Neural cell (in vitro differentiated cells): ENCODE measurements around the gene SPG11. TPM values are rescaled to one million over a fixed set of nuclear protein-coding genes. Genes with fewer than 3 reads are reported as not detected.

Experiments used
- H2AFZ ChIP-seq: fragments of 200-600, 300-800 bp; sonication (generic), shearing (Covaris generic); 2 replicates; pipeline ENCODE4 v1.6.0; 2014; ENCODE audit warnings: low read depth, mild to moderate bottlenecking, antibody characterized with exemption, low read length, moderate library complexity
- H3F3A ChIP-seq: fragments of 200-600 bp; shearing (Covaris generic); 2 replicates; pipeline ENCODE4 v1.6.1; 2016; ENCODE audit warnings: mild to moderate bottlenecking, moderate library complexity, mixed read lengths, antibody characterized with exemption, low read length; ENCODE audit not compliant: insufficient read depth, poor library complexity, severe bottlenecking
- H3K27ac ChIP-seq: fragments of 200-600, 300-800 bp; sonication (generic), shearing (Covaris generic); 2 replicates; pipeline ENCODE4 v1.5.1; 2014; ENCODE audit warnings: mild to moderate bottlenecking, low read length, moderate library complexity
- H3K27me3 ChIP-seq: fragments of 300-800, 200-600 bp; sonication (generic), shearing (Covaris generic); 2 replicates; pipeline ENCODE4 v1.6.0; 2014; ENCODE audit warnings: mild to moderate bottlenecking, low read depth, low read length, moderate library complexity; ENCODE audit not compliant: insufficient read depth
- H3K36me3 ChIP-seq: fragments of 300-800, 200-600 bp; sonication (generic), shearing (Covaris generic); 2 replicates; pipeline ENCODE4 v1.5.1; 2014; ENCODE audit warnings: mild to moderate bottlenecking, antibody characterized with exemption, low read length, moderate library complexity; ENCODE audit not compliant: insufficient read depth
- H3K4me2 ChIP-seq: fragments of 300-800, 200-600 bp; sonication (generic), shearing (Covaris generic); 2 replicates; pipeline ENCODE4 v1.6.0; 2014; ENCODE audit warnings: mild to moderate bottlenecking, low read length
- H3K4me3 ChIP-seq: fragments of 300-800, 200-600 bp; sonication (generic), shearing (Covaris generic); 2 replicates; pipeline ENCODE4 v1.5.1; 2014; ENCODE audit warnings: mild to moderate bottlenecking, low read length, moderate library complexity
- H3K79me2 ChIP-seq: fragments of 200-600 bp; shearing (Covaris generic); replicated peaks from 2 replicates; pipeline ENCODE4 v1.6.0; 2014; ENCODE audit warnings: mild to moderate bottlenecking, low read length, moderate library complexity; ENCODE audit not compliant: insufficient read depth
- H3K9ac ChIP-seq: fragments of 300-800, 200-600 bp; sonication (generic), shearing (Covaris generic); 2 replicates; pipeline ENCODE4 v1.6.1; 2016; ENCODE audit warnings: mild to moderate bottlenecking, low read length, mixed read lengths
- H3K9me2 ChIP-seq: fragments of 200-600 bp; shearing (Covaris generic); 2 replicates; pipeline ENCODE4 v1.6.1; 2016; ENCODE audit warnings: mild to moderate bottlenecking, low read length, mixed read lengths; ENCODE audit not compliant: insufficient read depth
- H3K9me3 ChIP-seq: fragments of 200-600, 300-800 bp; sonication (generic), shearing (Covaris generic); 2 replicates; pipeline ENCODE4 v1.6.1; 2016; ENCODE audit warnings: mild to moderate bottlenecking, mixed run types, low read length, moderate library complexity, mixed read lengths
- H4K20me1 ChIP-seq: fragments of 200-600 bp; shearing (Covaris generic); 2 replicates; pipeline ENCODE4 v1.6.1; 2016; ENCODE audit warnings: mild to moderate bottlenecking, mixed run types; ENCODE audit not compliant: insufficient read depth
- CTCF ChIP-seq: fragments of 450-650 bp; IDR thresholded peaks from 2 replicates; pipeline ENCODE4 v1.5.1; 2014; ENCODE audit warnings: antibody characterized with exemption, mild to moderate bottlenecking, moderate library complexity; ENCODE audit not compliant: poor library complexity, severe bottlenecking
- EP300 ChIP-seq: fragments of 450-650 bp; conservative IDR thresholded peaks from 2 replicates; pipeline ENCODE4 v1.6.1; 2014; ENCODE audit warnings: antibody characterized with exemption, mild to moderate bottlenecking, moderate library complexity; ENCODE audit not compliant: poor library complexity, severe bottlenecking
- EZH2 ChIP-seq: fragments of 200-600, 300-800 bp; shearing (Covaris generic), sonication (generic); IDR thresholded peaks from 2 replicates; pipeline ENCODE4 v1.6.1; 2014; ENCODE audit warnings: antibody characterized with exemption, low read length, borderline replicate concordance, mild to moderate bottlenecking; ENCODE audit not compliant: insufficient read depth, poor library complexity, severe bottlenecking
- MXI1 ChIP-seq: fragments of 450-650 bp; conservative IDR thresholded peaks from 2 replicates; pipeline ENCODE4 v1.6.1; 2014; ENCODE audit warnings: antibody characterized with exemption, mild to moderate bottlenecking; ENCODE audit not compliant: poor library complexity, severe bottlenecking
- POLR2AphosphoS5 ChIP-seq: IDR thresholded peaks from 2 replicates; pipeline ENCODE4 v1.6.1; 2012
- RAD21 ChIP-seq: fragments of 450-650 bp; conservative IDR thresholded peaks from 2 replicates; pipeline ENCODE4 v1.6.1; 2014; ENCODE audit warnings: antibody characterized with exemption, mild to moderate bottlenecking, moderate library complexity
- REST ChIP-seq: IDR thresholded peaks from 2 replicates; pipeline ENCODE4 v1.6.1; 2012; ENCODE audit warnings: borderline replicate concordance
- SMC3 ChIP-seq: fragments of 450-650 bp; conservative IDR thresholded peaks from 2 replicates; pipeline ENCODE4 v1.6.1; 2014; ENCODE audit warnings: antibody characterized with exemption, mild to moderate bottlenecking, moderate library complexity; ENCODE audit not compliant: poor library complexity
- TAF1 ChIP-seq: IDR thresholded peaks from 2 replicates; pipeline ENCODE4 v1.6.1; 2012; ENCODE audit warnings: low read depth
- polyA minus RNA-seq: library from RNA; depleted of rRNA, polyadenylated mRNA; stranded (reverse); fragments of >200 nt; gene quantifications from 2 replicates; pipeline ENCODE4 v1.2.3, GENCODE V29; 2014
- polyA plus RNA-seq: library from polyadenylated mRNA; depleted of rRNA; stranded (reverse); fragments of >200 nt; gene quantifications from 2 replicates; pipeline ENCODE4 v1.2.3, GENCODE V29; 2014

SPG11 gene, protein sequence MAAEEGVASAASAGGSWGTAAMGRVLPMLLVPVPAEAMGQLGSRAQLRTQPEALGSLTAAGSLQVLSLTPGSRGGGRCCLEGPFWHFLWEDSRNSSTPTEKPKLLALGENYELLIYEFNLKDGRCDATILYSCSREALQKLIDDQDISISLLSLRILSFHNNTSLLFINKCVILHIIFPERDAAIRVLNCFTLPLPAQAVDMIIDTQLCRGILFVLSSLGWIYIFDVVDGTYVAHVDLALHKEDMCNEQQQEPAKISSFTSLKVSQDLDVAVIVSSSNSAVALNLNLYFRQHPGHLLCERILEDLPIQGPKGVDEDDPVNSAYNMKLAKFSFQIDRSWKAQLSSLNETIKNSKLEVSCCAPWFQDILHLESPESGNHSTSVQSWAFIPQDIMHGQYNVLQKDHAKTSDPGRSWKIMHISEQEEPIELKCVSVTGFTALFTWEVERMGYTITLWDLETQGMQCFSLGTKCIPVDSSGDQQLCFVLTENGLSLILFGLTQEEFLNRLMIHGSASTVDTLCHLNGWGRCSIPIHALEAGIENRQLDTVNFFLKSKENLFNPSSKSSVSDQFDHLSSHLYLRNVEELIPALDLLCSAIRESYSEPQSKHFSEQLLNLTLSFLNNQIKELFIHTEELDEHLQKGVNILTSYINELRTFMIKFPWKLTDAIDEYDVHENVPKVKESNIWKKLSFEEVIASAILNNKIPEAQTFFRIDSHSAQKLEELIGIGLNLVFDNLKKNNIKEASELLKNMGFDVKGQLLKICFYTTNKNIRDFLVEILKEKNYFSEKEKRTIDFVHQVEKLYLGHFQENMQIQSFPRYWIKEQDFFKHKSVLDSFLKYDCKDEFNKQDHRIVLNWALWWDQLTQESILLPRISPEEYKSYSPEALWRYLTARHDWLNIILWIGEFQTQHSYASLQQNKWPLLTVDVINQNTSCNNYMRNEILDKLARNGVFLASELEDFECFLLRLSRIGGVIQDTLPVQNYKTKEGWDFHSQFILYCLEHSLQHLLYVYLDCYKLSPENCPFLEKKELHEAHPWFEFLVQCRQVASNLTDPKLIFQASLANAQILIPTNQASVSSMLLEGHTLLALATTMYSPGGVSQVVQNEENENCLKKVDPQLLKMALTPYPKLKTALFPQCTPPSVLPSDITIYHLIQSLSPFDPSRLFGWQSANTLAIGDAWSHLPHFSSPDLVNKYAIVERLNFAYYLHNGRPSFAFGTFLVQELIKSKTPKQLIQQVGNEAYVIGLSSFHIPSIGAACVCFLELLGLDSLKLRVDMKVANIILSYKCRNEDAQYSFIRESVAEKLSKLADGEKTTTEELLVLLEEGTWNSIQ (N-terminal part only)
- polyA plus RNA-seq = 52.2 and 58.4 TPM in 2 replicates
- polyA minus RNA-seq = 100 and 101 TPM in 2 replicates

DNA sequence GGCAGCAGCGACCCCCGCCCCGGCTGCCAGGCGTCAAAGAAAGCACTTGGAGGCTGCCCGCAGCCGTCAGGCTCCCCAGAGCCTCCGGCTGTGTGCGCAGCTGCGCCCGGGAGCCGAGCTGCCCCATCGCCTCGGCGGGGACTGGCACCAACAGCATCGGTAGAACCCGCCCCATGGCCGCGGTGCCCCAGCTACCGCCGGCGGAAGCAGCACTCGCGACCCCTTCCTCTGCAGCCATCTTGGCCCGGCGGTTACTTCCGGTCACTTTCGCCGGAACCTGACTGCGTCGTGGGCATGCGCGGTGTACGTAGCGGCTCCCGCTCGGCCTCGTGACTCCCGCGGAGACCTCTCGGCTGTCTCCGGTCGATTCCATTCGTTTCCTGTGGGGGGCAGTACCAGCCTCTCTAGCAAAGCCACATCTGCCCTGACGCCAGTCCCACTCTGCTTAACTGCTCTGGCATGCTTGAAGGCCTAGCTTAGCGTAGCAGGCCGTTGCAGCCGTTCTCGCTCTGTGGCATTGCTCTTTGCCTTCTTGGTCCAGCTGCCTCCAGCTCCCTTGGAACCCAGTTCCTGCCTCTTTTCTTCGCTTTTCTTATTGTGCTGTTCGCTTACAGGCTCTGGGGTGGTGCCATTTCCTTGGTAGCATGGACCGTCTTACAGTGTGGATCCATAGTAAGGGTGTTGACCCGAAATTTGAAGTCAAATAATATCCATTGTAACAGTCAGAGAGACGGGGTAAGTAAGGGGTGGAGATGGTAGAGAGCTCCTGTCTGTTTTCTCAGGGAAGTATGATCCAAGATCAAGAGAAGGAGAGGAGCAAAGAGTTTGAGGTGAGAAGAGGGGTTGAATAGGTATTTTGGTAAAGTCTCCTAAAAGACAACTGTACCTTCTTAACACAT is at the start of gene SPG11:
SPG11 (minus strand) TSS at position 253 of the 899 bp plus-strand sequence; CDS start at position 238, 15 bp downstream.
- H3K27ac ChIP-seq = peak within 1 kb of the TSS; percentile 88
- H4K20me1 ChIP-seq = no peaks in the 10 kb centered on the region
- peaks cover 20% of the 10 kb centered on the region for H3K79me2 ChIP-seq
- no peaks in the 10 kb centered on the region for H3F3A ChIP-seq
- H3K4me2 ChIP-seq = peak within 1 kb of the TSS; percentile 100
- H3K36me3 ChIP-seq = no peaks in the 10 kb centered on the region
- no peaks in the 10 kb centered on the region for H3K27me3 ChIP-seq
- H3K9me2 ChIP-seq = no peaks in the 10 kb centered on the region
- H2AFZ ChIP-seq = peak within 1 kb of the TSS; percentile 97
- H3K9ac ChIP-seq = peak within 1 kb of the TSS; percentile 95
- peak within 1 kb of the TSS; percentile 97 for H3K4me3 ChIP-seq
- no peaks in the 10 kb centered on the region for H3K9me3 ChIP-seq
- TF ChIP-seq POLR2AphosphoS5 (peak; percentile 95), REST (peak; percentile 57), TAF1 (peak; percentile 82), SMC3 (peak; percentile 93), EZH2 (no peak), MXI1 (peak; percentile 81), CTCF (peak; percentile 99), RAD21 (peak; percentile 95), EP300 (no peak)
